Measurements from ENCODE around the gene SYNE3. TPM values are rescaled to one million over a fixed set of nuclear protein-coding genes. Genes with fewer than 3 reads are reported as not detected.

Gene SYNE3
- total and polyA plus RNA-seq, 7 donors: 0.45 to 4.7 (median 3.4) TPM

GRCh38 chr14:95495538-95496025 is 20.9 kb downstream of the SYNE3 start:
- WGBS, 3 donors: 77 to 89% (median 79%) methylated on average over 8 of the region's 8 CpGs
- Histone ChIP-seq H3K27me3 (ENCODE audit: insufficient read depth in 3 of 3, low read length in 2 of 3) (no peaks in the 10 kb centered on the region), H3K4me1 (peaks cover 24% of the 10 kb centered on the region), H3K4me3 (no peak overlapping the region), H3K9me3 (no peaks in the 10 kb centered on the region), H3K36me3 (ENCODE audit: insufficient read depth in 1 of 2, low read depth in 1 of 2) (no peaks in the 10 kb centered on the region), H3K27ac (no peak overlapping the region)
- DNase-seq (no peak), ATAC-seq (no peak)
- intact Hi-C loops (cut with DNase I): no loop called here
- TF ChIP-seq, protein P1, sequence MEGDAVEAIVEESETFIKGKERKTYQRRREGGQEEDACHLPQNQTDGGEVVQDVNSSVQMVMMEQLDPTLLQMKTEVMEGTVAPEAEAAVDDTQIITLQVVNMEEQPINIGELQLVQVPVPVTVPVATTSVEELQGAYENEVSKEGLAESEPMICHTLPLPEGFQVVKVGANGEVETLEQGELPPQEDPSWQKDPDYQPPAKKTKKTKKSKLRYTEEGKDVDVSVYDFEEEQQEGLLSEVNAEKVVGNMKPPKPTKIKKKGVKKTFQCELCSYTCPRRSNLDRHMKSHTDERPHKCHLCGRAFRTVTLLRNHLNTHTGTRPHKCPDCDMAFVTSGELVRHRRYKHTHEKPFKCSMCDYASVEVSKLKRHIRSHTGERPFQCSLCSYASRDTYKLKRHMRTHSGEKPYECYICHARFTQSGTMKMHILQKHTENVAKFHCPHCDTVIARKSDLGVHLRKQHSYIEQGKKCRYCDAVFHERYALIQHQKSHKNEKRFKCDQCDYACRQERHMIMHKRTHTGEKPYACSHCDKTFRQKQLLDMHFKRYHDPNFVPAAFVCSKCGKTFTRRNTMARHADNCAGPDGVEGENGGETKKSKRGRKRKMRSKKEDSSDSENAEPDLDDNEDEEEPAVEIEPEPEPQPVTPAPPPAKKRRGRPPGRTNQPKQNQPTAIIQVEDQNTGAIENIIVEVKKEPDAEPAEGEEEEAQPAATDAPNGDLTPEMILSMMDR (IDR thresholded peaks at IDR 0.05): no peak

DNA sequence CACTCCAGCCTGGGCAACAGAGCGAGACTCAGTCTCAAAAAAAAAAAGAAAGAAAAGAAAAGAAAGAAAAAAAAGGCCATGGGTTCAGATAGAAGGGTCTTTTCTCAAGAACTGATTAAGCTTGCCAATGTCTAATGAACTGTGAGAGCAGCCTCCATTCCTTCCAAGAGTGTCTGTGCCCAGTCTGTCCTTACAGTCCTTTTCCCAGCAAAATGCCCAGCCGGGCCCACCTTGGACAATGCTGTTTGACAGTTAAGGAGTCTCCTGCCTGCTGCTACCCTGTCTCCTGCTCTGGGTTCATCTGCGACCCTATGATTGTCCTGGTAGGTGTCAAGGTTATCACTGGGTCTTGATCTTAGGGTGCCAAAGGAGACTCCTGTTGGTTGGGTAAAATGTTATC is 21.4 kb downstream of the SYNE3 start:
- no peak for ATAC-seq

GRCh38 chr14:95494456-95494855 is 22.0 kb downstream of the SYNE3 start:
- ATAC-seq: no peak
- H3K4me3 ChIP-seq: no peak overlapping the region
- no peak overlapping the region for H3K27ac ChIP-seq
- no peaks in the 10 kb centered on the region for H3K9me3 ChIP-seq
- no peaks in the 10 kb centered on the region for H3K27me3 ChIP-seq (ENCODE audit: insufficient read depth in 3 of 3, low read length in 2 of 3)
- H3K4me1 ChIP-seq: peaks cover 23% of the 10 kb centered on the region
- H3K36me3 ChIP-seq (ENCODE audit: insufficient read depth in 1 of 2, low read depth in 1 of 2): no peaks in the 10 kb centered on the region
- intact Hi-C loops (cut with DNase I): no loop called here
- WGBS, 3 donors: 93 to 94% (median 93%) methylated on average over 4 of the region's 4 CpGs
- TF ChIP-seq, protein P1 (IDR thresholded peaks at IDR 0.05): no peak
- no peak for DNase-seq

More for the DNA sequence above, 21.4 kb downstream of the SYNE3 start:
- Histone ChIP-seq H3K36me3 (ENCODE audit: insufficient read depth in 1 of 2, low read depth in 1 of 2) (no peaks in the 10 kb centered on the region), H3K9me3 (no peaks in the 10 kb centered on the region), H3K4me3 (no peak overlapping the region), H3K27ac (no peak overlapping the region), H3K27me3 (ENCODE audit: insufficient read depth in 3 of 3, low read length in 2 of 3) (no peaks in the 10 kb centered on the region), H3K4me1 (peaks cover 24% of the 10 kb centered on the region)
- no peak for DNase-seq
- intact Hi-C loops (cut with DNase I): no loop called here
- TF ChIP-seq, protein P1 (IDR thresholded peaks at IDR 0.05): no peak
- WGBS, 3 donors: 94 to 100% (median 96%) methylated on average over 3 of the region's 3 CpGs

- Histone ChIP-seq H3K4me1 (peaks cover 24% of the 10 kb centered on the region), H3K27me3 (ENCODE audit: insufficient read depth in 3 of 3, low read length in 2 of 3) (no peaks in the 10 kb centered on the region), H3K4me3 (no peak overlapping the region), H3K9me3 (no peaks in the 10 kb centered on the region), H3K36me3 (ENCODE audit: insufficient read depth in 1 of 2, low read depth in 1 of 2) (no peaks in the 10 kb centered on the region), H3K27ac (no peak overlapping the region)
- WGBS, 3 donors: 85 to 87% (median 86%) methylated on average over 4 of the region's 4 CpGs
- intact Hi-C loops (cut with DNase I): no loop called here
- ATAC-seq: no peak
- TF ChIP-seq, protein P1 (IDR thresholded peaks at IDR 0.05): no peak
- DNase-seq: no peak
Observed at GRCh38 chr14:95493976-95494375, 22.5 kb downstream of the SYNE3 start.

DNA sequence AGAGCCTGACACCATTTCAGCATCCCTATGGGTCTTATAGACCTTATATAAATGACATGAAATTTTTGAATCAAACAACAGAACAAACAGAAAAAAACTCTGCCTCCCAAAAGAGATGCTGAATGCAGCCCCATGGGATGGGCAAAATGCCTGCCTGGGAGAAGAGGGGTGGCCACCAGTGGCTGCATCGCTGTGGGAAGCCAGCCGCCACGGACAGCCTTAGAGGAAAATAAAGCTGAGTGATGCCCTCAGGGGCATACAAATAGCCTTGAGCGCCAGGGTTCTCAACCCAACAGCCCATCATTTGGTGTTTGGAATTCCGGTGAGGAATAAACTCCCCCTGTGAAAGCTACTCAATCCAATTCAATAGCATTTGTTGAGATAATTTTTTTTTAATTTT is 22.9 kb downstream of the SYNE3 start:
- ATAC-seq: no peak
- intact Hi-C loops (cut with DNase I): no loop called here
- TF ChIP-seq, protein P1 (IDR thresholded peaks at IDR 0.05): no peak
- Histone ChIP-seq H3K9me3 (no peaks in the 10 kb centered on the region), H3K27me3 (ENCODE audit: insufficient read depth in 3 of 3, low read length in 2 of 3) (no peaks in the 10 kb centered on the region), H3K27ac (no peak overlapping the region), H3K4me1 (peaks cover 26% of the 10 kb centered on the region), H3K4me3 (no peak overlapping the region), H3K36me3 (ENCODE audit: insufficient read depth in 1 of 2, low read depth in 1 of 2) (no peaks in the 10 kb centered on the region)
- WGBS, 3 donors: 93 to 95% (median 94%) methylated on average over 5 of the region's 5 CpGs
- no peak for DNase-seq
